Esophagus (tissue), 2 donors: ENCODE measurements around the gene CCDC141. TPM values are rescaled to one million over a fixed set of nuclear protein-coding genes. Genes with fewer than 3 reads are reported as not detected.

Source experiments
- H3K27ac ChIP-seq, 2 donors: one replicate each; pipeline ENCODE4 v1.5.1; 2013; ENCODE audit warnings: low read depth in 2 of 2, mild to moderate bottlenecking in 2 of 2, inconsistent platforms in 1 of 2, low read length in 1 of 2, moderate library complexity in 1 of 2
- H3K27me3 ChIP-seq, 2 donors: one replicate each; pipeline ENCODE4 v1.6.1; 2013; ENCODE audit warnings: low read length in 2 of 2, control low read depth in 1 of 2, mild to moderate bottlenecking in 1 of 2; ENCODE audit not compliant: insufficient read depth in 2 of 2, control insufficient read depth in 1 of 2
- H3K36me3 ChIP-seq, 2 donors: one replicate each; pipeline ENCODE4 v1.6.1; 2013; ENCODE audit warnings: low read length in 1 of 2; ENCODE audit not compliant: control insufficient read depth in 2 of 2, insufficient read depth in 2 of 2
- H3K4me1 ChIP-seq, 2 donors: one replicate each; pipeline ENCODE4 v1.6.1; 2013; ENCODE audit warnings: low read length in 1 of 2; ENCODE audit not compliant: control insufficient read depth in 2 of 2, insufficient read depth in 2 of 2
- H3K4me3 ChIP-seq, 2 donors: one replicate each; pipeline ENCODE4 v1.5.1; 2013; ENCODE audit warnings: low read length in 2 of 2, mild to moderate bottlenecking in 2 of 2, low read depth in 1 of 2, moderate library complexity in 1 of 2
- H3K9me3 ChIP-seq, 2 donors: one replicate each; pipeline ENCODE4 v1.6.1; 2013; ENCODE audit warnings: mild to moderate bottlenecking in 2 of 2, low read depth in 1 of 2, low read length in 1 of 2, moderate library complexity in 1 of 2; ENCODE audit not compliant: control insufficient read depth in 2 of 2, insufficient read depth in 1 of 2
- WGBS, 2 donors: extraction: QIAGEN DNeasy Blood & Tissue Kit; methylation state at CpG; one replicate each; pipeline ENCODE4 v1.1.7; 2013; 5-methylcytosine and 5-hydroxymethylcytosine counted together
- polyA plus RNA-seq, 2 donors: library from polyadenylated mRNA; stranded (reverse); fragments of 200-250 nt; gene quantifications; one replicate each; pipeline ENCODE4 v1.2.3, GENCODE V29; 2013
- donor health status: healthy with polysubstance abuse.
- donor health status: Bipolar disorder and iron deficiency.

CCDC141 gene
- polyA plus RNA-seq, 2 donors: 0.01 to 0.06 TPM

DNA sequence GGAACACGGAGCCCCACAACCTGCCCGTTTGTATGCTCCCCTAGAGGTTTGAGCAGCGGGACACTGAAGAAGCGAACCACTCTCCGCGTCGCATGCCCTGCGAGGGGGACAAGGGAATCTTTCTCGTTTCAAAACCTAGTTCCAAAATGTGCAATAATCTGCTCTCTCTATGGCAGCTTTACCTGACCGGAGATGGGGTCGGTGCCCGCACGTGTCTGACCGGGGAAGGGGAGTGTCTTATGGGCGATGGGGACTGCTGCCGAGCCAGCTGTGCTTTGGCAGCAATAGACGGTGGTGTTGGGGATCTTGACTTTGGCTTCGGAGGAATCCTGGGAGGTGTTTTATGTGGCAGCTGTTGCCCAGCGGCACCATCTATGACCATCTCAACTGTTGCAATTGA lies 250.6 kb downstream of the CCDC141 start:
- Histone ChIP-seq H3K27me3 (no peaks in the 10 kb centered on the region), H3K36me3 (no peaks in the 10 kb centered on the region), H3K4me1 (no peaks in the 10 kb centered on the region), H3K27ac (no peak overlapping the region), H3K4me3 (no peak overlapping the region), H3K9me3 (no peaks in the 10 kb centered on the region)
- WGBS, 2 donors: 94 to 97% methylated on average over 19 of the region's 19 CpGs

DNA sequence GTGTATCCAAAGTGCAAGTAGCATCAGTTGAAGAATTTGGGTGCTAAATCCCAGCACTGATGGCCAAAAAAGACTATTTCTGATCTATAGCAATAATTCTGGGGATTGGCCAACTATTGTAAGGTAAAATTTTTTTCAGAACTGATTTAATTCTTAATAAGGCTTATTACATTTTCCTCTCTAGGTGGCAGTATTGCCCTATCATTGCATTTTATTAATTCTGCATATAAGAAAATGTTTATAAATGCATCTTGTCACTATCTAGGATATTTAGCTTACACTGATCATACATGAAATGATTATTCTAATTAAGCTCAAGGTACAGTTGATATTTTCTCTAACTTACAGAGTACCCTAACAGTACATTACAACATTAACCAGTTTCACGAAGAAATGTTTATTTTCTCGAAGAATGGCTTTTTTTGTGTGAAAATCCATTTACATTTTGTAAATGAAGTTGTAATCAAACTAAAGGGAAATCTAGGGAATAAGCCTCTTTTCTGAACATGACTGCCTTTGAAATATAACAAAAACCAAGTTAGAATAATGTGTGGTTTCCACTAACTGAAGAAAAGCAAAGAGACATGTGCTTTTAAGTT lies 253.8 kb downstream of the CCDC141 start:
- WGBS, 2 donors: 79 to 85% methylated on average over 2 of the region's 2 CpGs
- H3K27ac ChIP-seq: no peak overlapping the region

DNA sequence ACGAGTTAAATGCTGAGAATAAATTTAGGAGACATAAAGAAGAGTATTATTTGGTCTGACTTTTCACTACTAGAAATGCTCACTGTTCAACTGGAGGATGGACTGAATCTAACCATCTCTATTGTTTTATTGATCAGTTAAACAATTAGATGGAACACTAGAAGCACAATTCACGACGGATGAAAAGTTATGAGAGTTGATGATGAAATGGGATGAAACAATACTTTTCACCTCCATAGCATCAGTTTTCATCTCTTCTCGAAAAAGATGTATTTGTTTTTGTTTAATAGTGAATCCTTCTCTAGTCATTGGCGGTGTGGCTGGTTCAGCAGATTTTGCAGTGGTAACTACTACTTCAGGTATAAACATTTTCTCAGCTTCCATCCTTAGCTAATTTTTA lies 262.0 kb downstream of the CCDC141 start:
- H3K4me1 ChIP-seq: no peaks in the 10 kb centered on the region
- no peak overlapping the region for H3K4me3 ChIP-seq
- no peak overlapping the region for H3K27ac ChIP-seq
- no peaks in the 10 kb centered on the region for H3K36me3 ChIP-seq
- WGBS, 2 donors: 83% methylated on average over 5 of the region's 5 CpGs
- H3K9me3 ChIP-seq: no peaks in the 10 kb centered on the region
- H3K27me3 ChIP-seq: no peaks in the 10 kb centered on the region

More for the DNA sequence above, 253.8 kb downstream of the CCDC141 start:
- no peaks in the 10 kb centered on the region for H3K9me3 ChIP-seq
- no peaks in the 10 kb centered on the region for H3K27me3 ChIP-seq
- no peaks in the 10 kb centered on the region for H3K36me3 ChIP-seq
- H3K4me3 ChIP-seq: no peak overlapping the region
- H3K4me1 ChIP-seq: no peaks in the 10 kb centered on the region

DNA sequence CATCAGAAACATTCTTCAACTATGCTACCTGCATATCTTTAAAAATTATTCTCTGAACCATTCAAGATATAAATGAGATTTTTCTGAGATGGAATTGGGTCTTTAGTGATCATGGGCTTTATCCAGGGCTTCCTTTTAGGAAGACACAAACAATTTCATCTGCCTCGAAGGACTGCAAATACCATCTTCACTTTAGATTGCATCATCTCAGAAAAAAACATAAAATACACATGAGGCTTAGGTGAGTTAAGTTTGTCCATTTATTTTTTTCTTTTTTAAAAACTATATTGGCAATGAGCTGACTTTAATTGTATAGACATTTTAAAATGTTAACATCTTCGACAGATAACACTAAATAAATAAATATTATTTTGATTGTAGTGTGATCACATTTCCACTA lies 262.8 kb downstream of the CCDC141 start:
- H3K27ac ChIP-seq: no peak overlapping the region
- no peaks in the 10 kb centered on the region for H3K9me3 ChIP-seq
- H3K27me3 ChIP-seq: no peaks in the 10 kb centered on the region
- H3K4me1 ChIP-seq: no peaks in the 10 kb centered on the region
- H3K4me3 ChIP-seq: no peak overlapping the region
- H3K36me3 ChIP-seq: no peaks in the 10 kb centered on the region
- WGBS, 2 donors: 77 to 80% methylated on average over 2 of the region's 2 CpGs

DNA sequence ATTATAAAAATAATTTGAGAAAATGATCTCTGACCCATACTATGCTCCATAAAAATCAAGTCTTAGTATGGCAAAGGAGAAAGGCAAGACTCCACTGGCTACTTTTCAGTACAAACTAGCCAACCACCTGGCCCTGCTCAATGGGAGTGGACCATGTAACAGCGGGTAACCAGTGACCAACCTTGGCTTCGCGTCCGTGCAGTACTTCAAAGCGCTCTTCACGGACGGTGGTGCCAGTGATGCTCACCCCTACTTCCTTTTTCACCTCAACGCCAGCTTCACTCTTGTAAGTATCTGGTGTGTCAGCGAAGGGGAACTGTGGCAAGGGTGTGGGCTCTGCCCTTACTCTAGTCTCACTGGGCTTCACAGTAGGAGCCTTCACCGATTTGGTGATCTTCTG lies 266.0 kb downstream of the CCDC141 start:
- no peak overlapping the region for H3K4me3 ChIP-seq
- WGBS, 2 donors: 93 to 95% methylated on average over 10 of the region's 10 CpGs
- H3K4me1 ChIP-seq: no peaks in the 10 kb centered on the region
- no peaks in the 10 kb centered on the region for H3K9me3 ChIP-seq
- H3K27ac ChIP-seq: no peak overlapping the region
- H3K36me3 ChIP-seq: no peaks in the 10 kb centered on the region
- no peaks in the 10 kb centered on the region for H3K27me3 ChIP-seq

DNA sequence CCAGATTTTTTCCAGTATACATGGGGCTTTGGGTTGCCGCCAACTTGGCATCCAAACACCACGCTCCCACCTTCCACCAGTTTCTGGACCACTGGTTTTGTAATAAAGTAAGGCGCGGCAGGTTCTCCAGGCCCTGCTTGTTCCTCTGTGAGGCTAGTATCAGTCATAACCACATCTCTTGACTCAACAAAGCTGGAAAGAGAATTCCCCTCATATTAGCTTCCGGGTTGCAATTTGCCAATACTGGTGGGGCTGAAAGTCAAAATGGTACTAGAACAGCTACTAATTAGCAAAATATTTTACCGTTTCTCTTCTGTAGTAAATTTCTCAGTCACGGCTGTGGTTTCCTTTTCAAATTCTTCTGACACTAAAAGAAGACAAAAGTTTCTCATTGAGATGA lies 267.7 kb downstream of the CCDC141 start:
- 89 to 92% methylated on average over 7 of the region's 7 CpGs for whole genome bisulfite sequencing, 2 donors
- no peak overlapping the region for H3K27ac ChIP-seq
- H3K4me1 ChIP-seq: no peaks in the 10 kb centered on the region
- H3K27me3 ChIP-seq: no peaks in the 10 kb centered on the region
- no peak overlapping the region for H3K4me3 ChIP-seq
- no peaks in the 10 kb centered on the region for H3K9me3 ChIP-seq
- no peaks in the 10 kb centered on the region for H3K36me3 ChIP-seq

Other genes with a start within 250 kb of the CCDC141 start
- gene TTN, start 242.7 kb downstream of the CCDC141 start, polyA plus RNA-seq: under 1 TPM; 0.09 to 0.59 TPM
- gene SESTD1, start 214.7 kb upstream of the CCDC141 start, polyA plus RNA-seq: 1 to 10 TPM; 3.0 to 7.6 TPM